ENCODE results near the gene KIAA0513. TPM values are rescaled to one million over a fixed set of nuclear protein-coding genes. Genes with fewer than 3 reads are reported as not detected.

Gene KIAA0513
- total RNA-seq, 4 donors from 2014 or later: 5.5 to 13.8 (median 11.7) TPM

DNA sequence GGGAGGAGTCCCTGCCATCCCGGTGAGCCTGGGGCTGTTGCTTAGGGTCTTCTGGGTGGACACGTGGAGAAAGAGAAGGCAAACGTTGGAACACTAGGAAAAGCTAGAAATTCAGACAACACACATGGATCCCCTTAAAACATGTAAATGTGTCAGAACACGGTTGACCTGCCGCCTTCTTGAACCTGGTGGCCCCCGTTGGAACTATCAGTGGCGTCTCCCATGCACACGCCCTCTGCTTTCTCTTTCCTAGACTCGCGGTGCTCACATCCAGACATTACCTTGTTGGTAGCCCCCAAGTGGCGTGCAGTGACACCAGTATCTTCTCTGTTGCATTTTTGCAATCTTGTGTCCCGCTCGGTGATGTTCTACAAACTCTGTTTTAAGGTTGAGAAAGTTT lies 66.1 kb downstream of the KIAA0513 start:
- no peak for TF ChIP-seq CTCF (IDR thresholded peaks at IDR 0.05; ENCODE audit: low read depth)

DNA sequence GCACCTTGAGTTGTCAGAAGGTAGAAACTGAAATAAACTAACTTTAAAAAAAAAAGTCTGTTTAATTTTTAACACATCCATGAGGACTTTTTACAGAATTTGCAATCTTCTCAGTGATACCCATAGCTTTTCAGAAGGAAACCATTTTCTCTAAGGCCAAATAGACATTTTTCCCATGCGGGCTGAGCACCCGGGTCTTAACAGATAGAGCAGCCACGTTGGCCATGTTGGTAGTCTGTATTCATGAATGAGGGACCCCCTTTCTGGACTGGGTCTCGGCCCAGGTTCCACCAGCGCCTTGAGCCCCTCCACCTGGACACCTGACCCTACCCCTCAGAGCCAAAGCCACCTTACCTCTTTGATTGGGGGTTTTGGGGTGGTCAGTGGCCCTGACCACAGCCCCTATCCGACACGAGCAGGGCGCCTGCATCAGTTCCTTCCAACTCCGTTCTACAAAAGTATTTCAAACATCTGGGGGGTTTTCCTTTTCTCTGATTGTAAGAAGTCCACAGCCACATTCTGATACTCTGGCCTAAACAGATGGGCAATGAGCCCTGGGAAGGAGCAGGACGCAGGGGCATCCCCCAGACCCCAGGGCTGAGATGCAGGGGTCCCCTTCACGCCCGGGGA lies 66.7 kb downstream of the KIAA0513 start:
- TF ChIP-seq CTCF (IDR thresholded peaks at IDR 0.05; ENCODE audit: low read depth): no peak

DNA sequence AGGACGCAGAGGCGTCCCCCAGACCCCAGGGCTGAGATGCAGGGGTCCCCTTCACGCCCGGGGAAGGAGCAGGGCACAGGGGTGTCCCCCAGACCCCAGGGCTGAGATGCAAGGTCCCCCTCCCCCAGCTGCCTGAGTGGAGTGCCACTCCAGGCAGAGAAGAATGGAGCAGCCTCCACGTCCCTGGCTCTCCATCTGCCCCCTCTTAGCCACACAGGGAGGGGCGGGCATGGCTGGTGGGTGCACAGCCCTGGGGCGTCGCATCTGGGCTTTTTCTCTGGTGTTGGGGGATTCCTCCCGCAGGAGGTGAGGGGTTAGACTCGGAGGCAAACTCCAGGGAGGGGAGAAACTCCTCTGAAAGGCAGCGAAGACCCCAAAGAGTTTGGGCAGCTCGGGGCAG lies 67.2 kb downstream of the KIAA0513 start:
- no peak for TF ChIP-seq CTCF (IDR thresholded peaks at IDR 0.05; ENCODE audit: low read depth)

GRCh38 chr16:85096921-85097320 lies 69.3 kb downstream of the KIAA0513 start:
- TF ChIP-seq CTCF (IDR thresholded peaks at IDR 0.05; ENCODE audit: low read depth): no peak

- TF ChIP-seq CTCF (IDR thresholded peaks at IDR 0.05; ENCODE audit: low read depth): no peak
These were observed 71.0 kb downstream of the KIAA0513 start for GRCh38 chr16:85098565-85098964.

- TF ChIP-seq CTCF (IDR thresholded peaks at IDR 0.05; ENCODE audit: low read depth): no peak
These were observed 72.7 kb downstream of the KIAA0513 start for GRCh38 chr16:85100265-85100664.

- TF ChIP-seq CTCF (IDR thresholded peaks at IDR 0.05; ENCODE audit: low read depth): no peak
These were observed 74.5 kb downstream of the KIAA0513 start for GRCh38 chr16:85101956-85102630.
